Endometrium (tissue), 2 donors: ENCODE measurements around the gene PRPF38A.

Experiments used
- FAIRE-seq: peaks from 2 replicates; lab custom pipeline; 2012; peaks lifted over from hg19 to GRCh38; lab: Jason Lieb, UNC
- donor health status: control.
- donor health status: control.

PRPF38A gene

GRCh38 chr1:52400131-52400530 is 4.3 kb upstream of the PRPF38A start:
- FAIRE-seq, result no peak

DNA sequence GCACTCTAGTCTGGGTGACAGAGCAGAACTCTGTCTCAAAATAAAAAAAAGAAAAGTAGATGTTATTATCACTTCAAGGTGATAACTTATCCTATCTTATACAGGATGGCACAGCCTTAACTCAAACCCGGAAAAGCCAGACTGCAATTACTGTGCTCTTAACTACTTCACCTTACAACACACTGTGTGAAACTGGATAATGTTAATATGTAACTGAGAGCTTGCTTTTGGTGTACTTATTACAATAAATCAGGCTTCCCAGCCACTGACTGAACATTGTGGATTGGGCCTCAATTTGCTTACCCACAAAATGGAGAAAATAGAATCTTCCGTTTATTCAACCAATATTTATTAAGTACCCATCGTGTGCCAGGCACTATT is 1.6 kb upstream of the PRPF38A start:
- FAIRE-seq, result no peak

GRCh38 chr1:52403566-52404115 is 761 bp upstream of the PRPF38A start:
- no peak for FAIRE-seq

DNA sequence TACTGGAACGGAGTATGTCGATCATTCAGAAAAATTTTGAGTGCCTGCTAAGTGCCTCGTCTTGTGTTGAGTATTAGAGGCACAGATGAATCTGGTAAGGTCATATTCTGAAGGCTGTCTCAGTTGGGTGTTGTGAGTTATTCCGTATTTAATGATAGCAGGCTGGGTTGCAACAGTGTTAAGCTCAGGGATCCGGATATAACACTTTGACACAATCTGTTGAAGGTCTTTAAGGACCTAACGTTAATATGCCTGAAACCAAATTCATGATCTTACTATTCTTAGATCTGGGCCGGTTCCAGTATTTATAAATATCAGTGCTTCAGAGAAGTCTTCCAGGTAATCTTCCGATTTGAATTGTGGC is 555 bp downstream of the PRPF38A start:
- FAIRE-seq, result no peak

DNA sequence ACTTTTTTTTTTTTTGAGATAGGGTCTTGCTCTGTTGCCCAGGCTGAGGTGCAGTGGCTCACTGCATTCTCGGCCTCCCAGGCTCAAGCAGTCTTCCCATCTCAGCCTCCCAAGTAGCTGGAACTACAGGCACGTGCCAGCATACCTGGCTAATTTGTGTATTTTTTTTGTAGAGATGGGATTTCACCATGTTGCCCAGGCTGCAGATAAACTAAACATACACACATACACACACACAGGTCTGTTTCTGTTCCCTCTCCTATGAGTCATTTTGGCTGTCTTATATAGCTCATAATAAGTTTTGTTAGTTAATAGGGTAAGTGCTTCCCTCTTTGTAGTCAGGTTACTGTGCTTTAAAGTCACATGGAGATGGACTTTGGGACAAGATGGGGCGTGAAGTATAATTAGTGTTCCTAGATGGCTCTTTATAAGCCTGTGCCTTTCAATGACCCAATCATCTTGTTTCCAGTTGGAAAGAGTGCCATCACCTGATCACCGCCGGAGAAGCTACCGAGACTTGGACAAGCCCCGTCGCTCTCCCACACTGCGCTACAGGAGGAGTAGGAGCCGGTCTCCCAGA is 9.1 kb downstream of the PRPF38A start:
- FAIRE-seq, result no peak

GRCh38 chr1:52414942-52415341 is 10.5 kb downstream of the PRPF38A start:
- no peak for FAIRE-seq

DNA sequence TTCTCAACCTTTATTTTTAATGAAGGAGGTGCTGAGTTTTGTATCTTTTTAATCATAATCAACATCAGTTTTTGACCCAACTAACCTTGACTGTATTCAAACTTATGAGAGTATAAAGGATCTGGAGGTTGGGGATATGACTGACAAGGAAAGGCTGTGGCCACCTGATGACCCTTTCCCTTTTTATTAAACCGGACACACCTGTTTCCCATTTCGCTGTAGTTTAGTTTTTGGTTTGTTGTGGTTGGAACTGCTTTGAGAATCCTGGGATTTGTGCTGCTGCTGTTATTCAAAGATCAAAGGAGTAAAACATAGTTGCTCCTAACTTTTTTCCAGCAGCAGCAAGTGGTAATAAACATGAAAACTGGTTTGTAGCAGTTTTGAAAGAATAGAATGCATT is 12.4 kb downstream of the PRPF38A start:
- peak; percentile 43 for FAIRE-seq

DNA sequence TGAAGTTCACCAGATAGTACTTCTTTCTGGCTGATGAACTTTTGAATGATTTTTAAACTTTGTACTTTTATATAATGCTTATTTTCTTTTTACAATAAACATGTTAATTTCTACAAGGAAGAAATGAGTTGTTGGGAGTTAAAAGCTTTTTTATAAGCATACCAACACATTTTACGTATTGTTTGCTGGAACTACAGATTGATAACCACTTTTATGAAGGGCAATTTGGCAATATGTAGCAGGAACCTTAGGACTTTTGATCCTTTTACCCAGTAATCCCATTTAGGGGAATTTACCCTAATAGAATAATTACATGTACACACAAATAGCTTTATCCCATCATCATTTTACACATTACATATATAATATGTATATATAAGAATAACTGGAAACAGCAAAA is 16.3 kb downstream of the PRPF38A start:
- peak; percentile 37 for FAIRE-seq

DNA sequence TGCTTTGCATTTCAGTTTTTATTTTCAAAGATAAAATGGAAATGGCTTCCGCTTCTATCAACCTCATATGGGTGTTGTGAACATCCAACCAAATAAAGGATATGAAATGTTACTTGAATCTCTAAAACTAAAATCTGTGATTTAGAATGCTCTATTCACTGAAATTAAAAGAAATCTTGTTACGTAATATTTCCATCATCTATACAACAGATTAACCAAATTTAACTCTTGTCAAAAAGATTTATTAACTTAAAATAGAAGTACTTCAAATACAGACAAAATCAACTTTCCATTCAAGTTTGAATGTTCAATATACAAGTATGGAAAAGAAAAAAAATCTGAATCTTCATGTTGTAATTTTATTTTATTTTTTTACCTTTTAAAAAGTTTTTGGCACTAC is 18.7 kb downstream of the PRPF38A start:
- no peak for FAIRE-seq

GRCh38 chr1:52423771-52424170 is 19.4 kb downstream of the PRPF38A start:
- FAIRE-seq, result no peak

GRCh38 chr1:52424231-52424636 is 19.8 kb downstream of the PRPF38A start:
- no peak for FAIRE-seq

GRCh38 chr1:52424813-52425212 is 20.4 kb downstream of the PRPF38A start:
- FAIRE-seq, result no peak

DNA sequence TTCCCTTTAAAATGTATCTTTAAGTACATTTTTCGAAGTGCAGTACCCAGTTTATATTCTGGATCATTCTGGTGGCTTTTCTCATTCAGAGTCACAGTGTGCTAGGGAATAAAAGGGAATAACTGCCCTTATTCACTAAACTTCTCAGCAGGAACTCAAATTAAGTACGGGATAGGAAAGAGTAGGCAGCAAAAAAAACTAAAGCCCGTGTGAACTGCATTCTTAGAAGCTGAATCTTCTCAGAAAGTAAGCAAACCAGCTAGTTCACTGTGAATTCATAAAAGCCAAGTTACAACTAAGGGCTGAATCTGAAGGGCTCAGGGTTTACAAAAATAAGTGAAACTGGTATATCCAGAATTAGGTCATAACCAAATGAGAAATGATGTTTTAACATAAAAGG is 22.0 kb downstream of the PRPF38A start:
- FAIRE-seq, result no peak

DNA sequence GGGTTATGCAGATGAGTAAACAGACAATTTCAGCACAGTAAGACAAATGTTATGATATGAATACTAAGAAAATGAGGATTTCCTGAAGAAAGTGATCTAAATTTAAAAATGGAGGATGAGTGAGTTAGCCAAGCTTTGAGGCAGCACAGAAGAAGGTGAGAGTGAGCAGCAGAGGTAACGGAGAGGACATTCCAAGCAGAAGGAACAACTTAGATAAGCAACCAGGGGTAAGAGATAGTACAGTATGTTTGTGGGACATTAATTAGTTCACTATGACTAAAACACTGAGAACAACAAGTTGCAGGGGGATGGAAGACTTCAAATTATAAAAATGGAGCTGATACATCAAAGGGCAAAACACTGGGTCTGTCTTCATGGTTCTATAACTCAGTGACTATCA is 22.8 kb downstream of the PRPF38A start:
- no peak for FAIRE-seq

- FAIRE-seq, result no peak
Observed at GRCh38 chr1:52432807-52433206, 28.4 kb downstream of the PRPF38A start.

- FAIRE-seq, result no peak
Observed at GRCh38 chr1:52435211-52435610, 30.8 kb downstream of the PRPF38A start.

GRCh38 chr1:52435650-52436049 is 31.2 kb downstream of the PRPF38A start:
- FAIRE-seq, result no peak

- no peak for FAIRE-seq
Observed at GRCh38 chr1:52436817-52437216, 32.4 kb downstream of the PRPF38A start.

- no peak for FAIRE-seq
Observed at GRCh38 chr1:52439976-52440375, 35.6 kb downstream of the PRPF38A start.

DNA sequence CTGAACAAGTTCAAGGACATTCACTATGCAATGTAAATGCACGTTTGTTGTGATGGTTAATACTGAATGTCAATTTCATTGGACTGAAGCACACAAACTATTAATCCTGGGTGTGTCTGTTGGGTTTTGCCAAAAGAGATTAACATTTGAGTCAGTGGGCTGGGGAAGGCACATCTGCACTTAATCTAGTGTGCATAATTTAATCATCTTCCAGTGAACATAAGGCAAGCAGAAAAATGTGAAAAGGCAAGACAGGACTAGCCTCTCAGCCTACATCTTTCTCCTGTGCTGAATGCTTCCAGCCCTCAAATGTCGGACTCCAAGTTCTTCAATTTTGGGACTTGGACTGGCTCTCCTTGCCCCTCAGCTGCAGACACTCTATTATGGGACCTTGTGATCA is 40.1 kb downstream of the PRPF38A start:
- FAIRE-seq, result no peak

- FAIRE-seq, result no peak
Observed at GRCh38 chr1:52454127-52454526, 49.7 kb downstream of the PRPF38A start.

GRCh38 chr1:52454779-52455178 is 50.4 kb downstream of the PRPF38A start:
- FAIRE-seq, result no peak

DNA sequence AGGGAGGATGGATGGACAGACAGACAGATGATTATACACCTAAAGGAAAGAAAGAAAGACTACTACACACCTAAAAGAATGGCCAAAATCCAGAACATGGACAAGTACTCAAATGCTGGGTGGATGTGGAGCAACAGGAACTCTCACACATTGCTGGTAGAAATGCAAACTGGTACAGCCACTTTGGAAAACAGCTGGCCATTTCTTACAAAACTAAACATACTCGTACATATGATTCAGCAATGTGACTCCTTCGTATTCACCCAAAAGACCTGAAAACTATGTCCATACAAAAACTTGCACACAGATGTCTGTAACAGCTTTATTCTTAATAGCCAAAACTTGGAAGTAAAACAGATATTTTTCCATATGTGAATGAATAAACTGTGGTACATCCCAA is 51.3 kb downstream of the PRPF38A start:
- FAIRE-seq, result no peak

- no peak for FAIRE-seq
Observed at GRCh38 chr1:52460694-52461093, 56.3 kb downstream of the PRPF38A start.

DNA sequence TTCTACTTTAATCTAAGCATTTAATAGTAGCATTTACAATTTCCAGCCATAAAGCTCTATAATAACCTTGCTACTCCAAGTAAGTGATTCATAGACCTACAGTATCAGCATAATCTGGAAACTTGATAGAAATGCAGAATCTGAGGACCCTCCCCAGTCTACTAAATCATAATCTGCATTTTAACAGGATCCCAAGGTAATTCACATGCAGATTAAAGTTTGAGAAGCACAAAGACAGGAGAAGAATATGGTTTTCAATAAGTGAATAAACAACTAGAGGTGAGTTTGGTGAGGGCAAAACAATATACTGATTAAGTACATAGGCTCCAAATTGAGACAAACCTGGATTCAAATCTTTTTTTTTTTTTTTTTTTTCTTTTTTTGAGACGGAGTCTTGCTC is 57.4 kb downstream of the PRPF38A start:
- FAIRE-seq, result no peak
